K562 (cell line): Measurements from ENCODE around the gene OLFM3. TPM values are rescaled to one million over a fixed set of nuclear protein-coding genes. Genes with fewer than 3 reads are reported as not detected.

Experiments used
- ATAC-seq: fragments of 200-7000 bp; cut with Tn5 transposase; 3 replicates; pipeline ENCODE4 v1.9.1; 2020; ENCODE audit warnings: moderate library complexity
- BruUV-seq: library from RNA; stranded (reverse); fragments of 400-500 nt; replicated peaks from 2 replicates; lab custom pipeline; 2021; lab: Mats Ljungman, UMichigan
- CTCF ChIA-PET: fragments of 300-600 bp; formaldehyde crosslinking; extraction: SDS; loops from one replicate; lab custom pipeline; 2021; ENCODE audit warnings: low intra/inter-chr PET ratio; lab: Yijun Ruan, JAX
- POLR2A ChIA-PET: fragments of 300-600, 350-650 bp; sonication (Branson Sonifier 250); formaldehyde crosslinking; extraction: SDS; loops from one replicate; lab custom pipeline; 2021; ENCODE audit warnings: antibody characterized with exemption, inconsistent platforms; lab: Yijun Ruan, JAX
- DNase-seq, 4 experiments: peaks; one replicate each; pipeline versions ENCODE4 v3.0.0 to v3.0.0-alpha.2; 2011 to 2018; ENCODE audit warnings: low spot score in 3 of 4, mixed read lengths in 3 of 4; ENCODE audit errors: extremely low read depth in 1 of 4
- FAIRE-seq: peaks from 2 replicates; lab custom pipeline; 2011; peaks lifted over from hg19 to GRCh38; lab: Jason Lieb, UNC
- H2AFZ ChIP-seq: 2 replicates; pipeline ENCODE4 v1.6.0; 2011; ENCODE audit warnings: low read depth, low read length, control low read depth, inconsistent platforms
- H3K27ac ChIP-seq: fragments of 200-600 bp; 3 replicates; pipeline ENCODE4 v1.8.0; 2011; ENCODE audit warnings: low read depth, mild to moderate bottlenecking, control low read depth, inconsistent platforms, low read length, moderate library complexity, mixed read lengths; ENCODE audit errors: extremely low read depth
- H3K27me3 ChIP-seq, 2 experiments: fragments of 300-600 bp in 1 of 2; 2 replicates in 1 of 2; 3 replicates in 1 of 2; pipeline versions ENCODE4 v1.6.0 to v1.8.0; 2011; ENCODE audit warnings: inconsistent platforms in 2 of 2, low read length in 2 of 2, mild to moderate bottlenecking in 1 of 2, mixed read lengths in 1 of 2, moderate library complexity in 1 of 2; ENCODE audit not compliant: control insufficient read depth in 2 of 2, insufficient read depth in 2 of 2
- H3K36me3 ChIP-seq: fragments of 300-600 bp; 3 replicates; pipeline ENCODE4 v1.8.0; 2011; ENCODE audit warnings: mild to moderate bottlenecking, low read length, inconsistent platforms; ENCODE audit not compliant: control insufficient read depth, insufficient read depth
- H3K4me1 ChIP-seq, 2 experiments: fragments of 200-600 bp in 1 of 2; replicated peaks in 1 of 2; 2 replicates in 1 of 2; 3 replicates in 1 of 2; pipeline versions ENCODE4 v1.5.1 to v1.8.0; 2011; ENCODE audit warnings: inconsistent platforms in 2 of 2, low read length in 2 of 2, mild to moderate bottlenecking in 1 of 2, mixed read lengths in 1 of 2, moderate library complexity in 1 of 2; ENCODE audit not compliant: control insufficient read depth in 2 of 2, insufficient read depth in 2 of 2
- H3K4me2 ChIP-seq: 2 replicates; pipeline ENCODE4 v1.6.1; 2011; ENCODE audit warnings: low read length, control low read depth, inconsistent platforms, mixed read lengths; ENCODE audit not compliant: insufficient read depth
- H3K4me3 ChIP-seq: fragments of 200-600 bp; sonication (generic), shearing (Covaris generic); 2 replicates; pipeline ENCODE4 v1.5.1; 2016; ENCODE audit warnings: control low read depth, inconsistent platforms
- H3K79me2 ChIP-seq: fragments of 200-600 bp; 3 replicates; pipeline ENCODE4 v1.8.0; 2011; ENCODE audit warnings: low read length, inconsistent platforms; ENCODE audit not compliant: control insufficient read depth, insufficient read depth
- H3K9ac ChIP-seq, 2 experiments: 2 replicates each; pipeline versions ENCODE4 v1.6.0 to v1.6.1; 2011; ENCODE audit warnings: low read depth in 2 of 2, low read length in 2 of 2, control low read depth in 1 of 2, inconsistent platforms in 1 of 2, mild to moderate bottlenecking in 1 of 2, mixed read lengths in 1 of 2; ENCODE audit not compliant: insufficient read depth in 1 of 2
- H3K9me1 ChIP-seq: one replicate; pipeline ENCODE4 v1.6.0; 2011; ENCODE audit warnings: inconsistent platforms, mild to moderate bottlenecking, low read length, moderate library complexity; ENCODE audit not compliant: control insufficient read depth, insufficient read depth
- H3K9me3 ChIP-seq: replicated peaks from 2 replicates; pipeline ENCODE4 v1.5.1; 2011; ENCODE audit warnings: low read depth, low read length, inconsistent platforms; ENCODE audit not compliant: control insufficient read depth, insufficient read depth
- H4K20me1 ChIP-seq: replicated peaks from 2 replicates; pipeline ENCODE4 v1.6.1; 2011; ENCODE audit warnings: low read length, inconsistent platforms, mixed read lengths; ENCODE audit not compliant: control insufficient read depth, insufficient read depth
- ATF2 ChIP-seq: sonication (generic); formaldehyde crosslinking; IDR thresholded peaks from 2 replicates; pipeline ENCODE4 v1.8.1; 2022; ENCODE audit warnings: missing genetic modification reagents
- CEBPZ ChIP-seq: fragments of 150-350 bp; IDR thresholded peaks from 2 replicates; pipeline ENCODE4 v1.6.1; 2014; ENCODE audit warnings: low read depth, mild to moderate bottlenecking, low read length, borderline replicate concordance
- LEF1 ChIP-seq: fragments of 450-650 bp; IDR thresholded peaks from 2 replicates; pipeline ENCODE4 v1.6.1; 2016; ENCODE audit warnings: mild to moderate bottlenecking
- NR3C1 ChIP-seq: sonication (generic); formaldehyde crosslinking; IDR thresholded peaks from 2 replicates; pipeline ENCODE4 v1.8.1; 2022; ENCODE audit warnings: missing genetic modification reagents
- PML ChIP-seq: IDR thresholded peaks from 2 replicates; pipeline ENCODE4 v1.6.1; 2012; ENCODE audit warnings: low read length, inconsistent platforms
- SFPQ ChIP-seq: fragments of 200-400 bp; formaldehyde crosslinking; IDR thresholded peaks from 2 replicates; pipeline ENCODE4 v1.6.1; 2017; ENCODE audit warnings: mild to moderate bottlenecking, low read depth, low read length, moderate library complexity
- SMAD1 ChIP-seq: fragments of 150-350 bp; IDR thresholded peaks from 2 replicates; pipeline ENCODE4 v1.6.1; 2014; ENCODE audit warnings: low read length, low read depth; ENCODE audit not compliant: partially characterized antibody
- XRCC4 ChIP-seq: IDR thresholded peaks from one replicate; pipeline ENCODE4 v1.6.1; 2011; ENCODE audit not compliant: insufficient read depth, insufficient read length; ENCODE audit errors: extremely low read depth
- ZBTB12 ChIP-seq: fragments of 250-450 bp; sonication (Bioruptor Pico); IDR thresholded peaks from 2 replicates; pipeline ENCODE4 v1.4.0; 2020
- ZNF395 ChIP-seq: fragments of 200-800 bp; sonication (Bioruptor generic); IDR thresholded peaks from 2 replicates; pipeline ENCODE4 v1.6.1; 2017; ENCODE audit warnings: missing genetic modification characterization, missing compliant biosample characterization
- ZNF766 ChIP-seq: fragments of 200-800 bp; sonication (Bioruptor generic); conservative IDR thresholded peaks from 2 replicates; pipeline ENCODE4 v1.6.1; 2016; ENCODE audit warnings: missing genetic modification characterization, missing compliant biosample characterization
- WGBS: fragments of 100-300 bp; shearing (Covaris generic); methylation state at CpG from one replicate; pipeline ENCODE4 v1.1.6; 2016; ENCODE audit warnings: low coverage, mixed read lengths; ENCODE audit not compliant: insufficient coverage; ENCODE audit errors: missing lambda C conversion rate; 5-methylcytosine and 5-hydroxymethylcytosine counted together
- in situ Hi-C: fragments of 300-500 bp; cut with MboI; formaldehyde crosslinking; loops from 4 replicates; pipeline ENCODE4 v1.15.0; 2018; ENCODE audit warnings: inconsistent platforms, mixed read lengths
- intact Hi-C: fragments of 100-400 bp; cut with micrococcal nuclease; formaldehyde crosslinking; loops from 2 replicates; pipeline ENCODE4 v1.14.2; 2022
- polyA plus RNA-seq, 8 experiments: library from polyadenylated mRNA; depleted of rRNA in 4 of 8; stranded (reverse) in 5 of 8; unstranded in 3 of 8; fragments of >200 nt; fragmentation: Nextera tagmentation in 2 of 8; fragmentation: Illumina TruSeq in 1 of 8; extraction: Ambion mirVana in 2 of 8; extraction: Trizol in 1 of 8; gene quantifications; 2 replicates each; pipeline versions ENCODE4 v1.2.1 to v1.2.3, GENCODE V29; 2011 to 2014; ENCODE audit warnings: inconsistent platforms in 1 of 8, missing spikeins in 1 of 8
- total RNA-seq, 7 experiments: library from RNA; depleted of rRNA in 6 of 7; stranded (reverse); fragments of >200 nt in 6 of 7; fragmentation: Illumina TruSeq in 2 of 7; extraction: Trizol in 2 of 7; gene quantifications; 2 replicates each; pipeline versions ENCODE4 v1.2.1 to v1.2.3, GENCODE V29; 2011 to 2021; ENCODE audit warnings: low replicate concordance in 1 of 7

OLFM3 gene
- total and polyA plus RNA-seq, 9 of the 15 experiments (the other 6 are each of a cell fraction or from before 2014, with no cell fraction given) = 0.07 TPM; not detected in 8

- TF ChIP-seq SFPQ (no peak), PML (no peak), SMAD1 (no peak)
Observed at GRCh38 chr1:101905283-101905835, 91.4 kb downstream of the OLFM3 start (continued).

- FAIRE-seq (no peak), ATAC-seq (no peak), DNase-seq (no peak)
- Histone ChIP-seq H3K79me2 (no peaks in the 10 kb centered on the region), H3K9me3 (no peaks in the 10 kb centered on the region; the same call in 1 of the 2 replicates), H3K9ac (no peak overlapping the region), H3K4me2 (no peak overlapping the region), H3K36me3 (no peaks in the 10 kb centered on the region), H3K9me1 (no peaks in the 10 kb centered on the region), H3K4me1 (no peaks in the 10 kb centered on the region), H3K4me3 (no peak overlapping the region), H3K27me3 (no peaks in the 10 kb centered on the region), H4K20me1 (no peaks in the 10 kb centered on the region), H2AFZ (no peak overlapping the region), H3K27ac (no peak overlapping the region)
- intact Hi-C loops = no loop called here
- ChIA-PET POLR2A (no interaction called here), CTCF (no interaction called here)
- in situ Hi-C loops = no loop called here
- 0% methylated on average over 1 of the region's 1 CpG for WGBS
- BruUV-seq = no TSS peak
- TF ChIP-seq ZNF395 (CRISPR knock-in tag) = no peak
- no peak for TF ChIP-seq LEF1
- no peak for TF ChIP-seq SMAD1
- no peak for TF ChIP-seq ATF2 (CRISPR knock-in tag)
- TF ChIP-seq XRCC4 = no peak
- no peak for TF ChIP-seq NR3C1
- TF ChIP-seq ZBTB12 (CRISPR knock-in tag) = no peak
- no peak for TF ChIP-seq CEBPZ
- TF ChIP-seq ZNF766 = no peak
Observed at GRCh38 chr1:101902199-101902598, 94.5 kb downstream of the OLFM3 start.
